SK-N-SH (cell line): ENCODE data around the gene AGAP2. TPM values are rescaled to one million over a fixed set of nuclear protein-coding genes. Genes with fewer than 3 reads are reported as not detected.

Experiments
- CTCF ChIA-PET: fragments of 300-600, 350-600 bp; formaldehyde crosslinking; extraction: SDS; loops from one replicate; lab custom pipeline; 2021; lab: Yijun Ruan, JAX
- POLR2A ChIA-PET: fragments of 350-600 bp; sonication (Branson Sonifier 250); formaldehyde crosslinking; extraction: SDS; loops from one replicate; lab custom pipeline; 2020; ENCODE audit warnings: antibody characterized with exemption, inconsistent platforms; lab: Yijun Ruan, JAX
- DNase-seq: peaks from one replicate; pipeline ENCODE4 v3.0.0; 2012
- H2AFZ ChIP-seq: fragments of 200-600 bp; sonication (generic); 2 replicates; pipeline ENCODE4 v1.8.1; 2016; ENCODE audit warnings: antibody characterized with exemption, mild to moderate bottlenecking, low read depth
- H3F3A ChIP-seq: fragments of 200-600 bp; sonication (generic); replicated peaks from 2 replicates; pipeline ENCODE3; 2016; ENCODE audit warnings: antibody characterized with exemption, mild to moderate bottlenecking; ENCODE audit not compliant: insufficient read depth
- H3K27ac ChIP-seq, 2 experiments: fragments of 200-500 bp in 1 of 2; fragments of 200-600 bp in 1 of 2; sonication (Bioruptor generic) in 1 of 2; sonication (generic), shearing (Covaris generic) in 1 of 2; 2 replicates each; pipeline versions ENCODE4 v1.5.1 to v1.6.1; 2014 to 2016; ENCODE audit warnings: low read depth in 2 of 2, inconsistent platforms in 1 of 2, low read length in 1 of 2, mild to moderate bottlenecking in 1 of 2, mixed read lengths in 1 of 2
- H3K27me3 ChIP-seq: fragments of 200-600 bp; sonication (generic), shearing (Covaris generic); 2 replicates; pipeline ENCODE4 v1.6.1; 2016; ENCODE audit warnings: mixed run types; ENCODE audit not compliant: insufficient read depth
- H3K36me3 ChIP-seq, 2 experiments: fragments of 200-500 bp in 1 of 2; fragments of 200-600 bp in 1 of 2; sonication (Bioruptor generic) in 1 of 2; sonication (generic) in 1 of 2; replicated peaks in 1 of 2; 2 replicates each; pipeline versions ENCODE3 to v1.5.1; 2014 to 2016; ENCODE audit warnings: low read length in 1 of 2, mild to moderate bottlenecking in 1 of 2; ENCODE audit not compliant: insufficient read depth in 2 of 2, control insufficient read depth in 1 of 2
- H3K4me1 ChIP-seq, 2 experiments: fragments of 200-500 bp in 1 of 2; fragments of 200-600 bp in 1 of 2; sonication (Bioruptor generic) in 1 of 2; sonication (generic), shearing (Covaris generic) in 1 of 2; 2 replicates each; pipeline versions ENCODE4 v1.5.1 to v1.6.1; 2014 to 2016; ENCODE audit warnings: low read depth in 1 of 2, low read length in 1 of 2, mixed run types in 1 of 2; ENCODE audit not compliant: insufficient read depth in 2 of 2, control insufficient read depth in 1 of 2
- H3K4me2 ChIP-seq: fragments of 200-600 bp; sonication (generic), shearing (Covaris generic); 2 replicates; pipeline ENCODE4 v1.6.1; 2017; ENCODE audit warnings: mixed run types
- H3K4me3 ChIP-seq, 2 experiments: fragments of 200-500 bp in 1 of 2; fragments of 200-600 bp in 1 of 2; sonication (Bioruptor generic) in 1 of 2; sonication (generic), shearing (Covaris generic) in 1 of 2; 2 replicates each; pipeline versions ENCODE4 v1.5.1 to v1.8.1; 2014 to 2016; ENCODE audit warnings: low read depth in 2 of 2, inconsistent platforms in 1 of 2, low read length in 1 of 2, mild to moderate bottlenecking in 1 of 2, mixed read lengths in 1 of 2, moderate library complexity in 1 of 2
- H3K79me2 ChIP-seq: fragments of 200-600 bp; sonication (generic); 2 replicates; pipeline ENCODE4 v1.8.1; 2017; ENCODE audit warnings: mild to moderate bottlenecking; ENCODE audit not compliant: insufficient read depth
- H3K9ac ChIP-seq: fragments of 200-600 bp; sonication (generic); 2 replicates; pipeline ENCODE4 v1.6.1; 2017; ENCODE audit warnings: mixed run types
- H3K9me2 ChIP-seq: fragments of 200-600 bp; sonication (generic); 2 replicates; pipeline ENCODE4 v1.6.1; 2017; ENCODE audit warnings: mixed run types
- H3K9me3 ChIP-seq: fragments of 200-600 bp; sonication (generic); 2 replicates; pipeline ENCODE4 v1.6.1; 2017; ENCODE audit warnings: mixed run types, mild to moderate bottlenecking, moderate library complexity
- H4K20me1 ChIP-seq: fragments of 200-600 bp; sonication (generic); 2 replicates; pipeline ENCODE4 v1.6.1; 2017; ENCODE audit warnings: mild to moderate bottlenecking, mixed run types; ENCODE audit not compliant: insufficient read depth
- CTCF ChIP-seq: fragments of 200-600 bp; sonication (generic); IDR thresholded peaks from 2 replicates; pipeline ENCODE4 v1.6.1; 2017; ENCODE audit warnings: antibody characterized with exemption, mild to moderate bottlenecking, moderate library complexity
- ELF1 ChIP-seq: IDR thresholded peaks from 2 replicates; pipeline ENCODE4 v1.4.0; 2012
- FOSL2 ChIP-seq: IDR thresholded peaks from 2 replicates; pipeline ENCODE4 v1.4.0; 2012; ENCODE audit warnings: low read depth, mild to moderate bottlenecking, moderate library complexity, borderline replicate concordance
- MAX ChIP-seq: IDR thresholded peaks from 2 replicates; pipeline ENCODE4 v1.4.0; 2012; ENCODE audit warnings: low read depth
- RAD21 ChIP-seq: IDR thresholded peaks from 2 replicates; pipeline ENCODE4 v1.6.1; 2012; ENCODE audit warnings: mild to moderate bottlenecking, low read length
- REST ChIP-seq: IDR thresholded peaks from 2 replicates; pipeline ENCODE4 v1.6.1; 2012; ENCODE audit warnings: mild to moderate bottlenecking, low read depth, low read length, moderate library complexity
- SMC3 ChIP-seq: IDR thresholded peaks from 2 replicates; pipeline ENCODE4 v1.6.1; 2012; ENCODE audit warnings: low read depth, low read length, improper control_type of control experiment
- WGBS: methylation state at CpG from one replicate; pipeline ENCODE4 v1.1.6; 2017; ENCODE audit warnings: low lambda C conversion rate; 5-methylcytosine and 5-hydroxymethylcytosine counted together
- polyA plus RNA-seq, 3 experiments: library from polyadenylated mRNA; depleted of rRNA; stranded (reverse); fragments of >200 nt; gene quantifications; 2 replicates each; pipeline ENCODE4 v1.2.3, GENCODE V29; 2012

The AGAP2 gene
- polyA plus RNA-seq, 1 of the 3 experiments (the other 2 are of a cell fraction): 5.2 TPM

- no peaks in the 10 kb centered on the region for H3K9me2 ChIP-seq
- CTCF ChIA-PET: interaction anchor here (1.3 to 2.0 kb wide), 5 partner anchors 7 to 41 kb away, joined by 3 to 10 read pairs (median 8); partner anchors contain the start of gene TSFM
- TF ChIP-seq ELF1 (no peak), REST (peak; percentile 96), MAX (no peak)
- no peak for DNase-seq
- peaks cover 11% of the 10 kb centered on the region for H3F3A ChIP-seq
- WGBS: 82% methylated on average over 3 of the region's 3 CpGs
- no peaks in the 10 kb centered on the region for H3K9me3 ChIP-seq
- no peaks in the 10 kb centered on the region; the same call in 1 of the 2 replicates for H3K79me2 ChIP-seq
- H3K9ac ChIP-seq: no peak overlapping the region
- no peak overlapping the region for H3K4me2 ChIP-seq
- peaks cover 3 to 20% of the 10 kb centered on the region in 2 experiments for H3K36me3 ChIP-seq
- no peak overlapping the region for H2AFZ ChIP-seq
- no peak overlapping the region for H3K27ac ChIP-seq
- no peaks in the 10 kb centered on the region; the same call in 1 of the 2 replicates for H3K27me3 ChIP-seq
- POLR2A ChIA-PET: no interaction called here
- peaks cover 0 to 18% of the 10 kb centered on the region in 2 experiments; a peak in 2 of 4 replicates for H3K4me1 ChIP-seq
- H4K20me1 ChIP-seq: peaks cover 7% of the 10 kb centered on the region
- no peak overlapping the region for H3K4me3 ChIP-seq
Observed at GRCh38 chr12:57760347-57760982, 21.9 kb upstream of the AGAP2 start.

- Histone ChIP-seq H4K20me1 (peaks cover 7% of the 10 kb centered on the region), H3K4me2 (no peak overlapping the region), H3K79me2 (no peaks in the 10 kb centered on the region; the same call in 1 of the 2 replicates), H3K9me2 (no peaks in the 10 kb centered on the region), H3K4me3 (no peak overlapping the region), H3K4me1 (peaks cover 0 to 12% of the 10 kb centered on the region in 2 experiments; a peak in 2 of 4 replicates), H3K27ac (no peak overlapping the region), H3K9me3 (no peaks in the 10 kb centered on the region), H3K36me3 (peaks cover 3 to 20% of the 10 kb centered on the region in 2 experiments), H3K27me3 (no peaks in the 10 kb centered on the region), H3K9ac (no peak overlapping the region), H2AFZ (no peak overlapping the region)
- 26% methylated on average over 3 of the region's 3 CpGs for WGBS
- DNase-seq: peak; percentile 66
- TF ChIP-seq RAD21 (0 out of 2 replicates have a peak, but pooled peaks have one; percentile 9), FOSL2 (no peak), CTCF (peak; percentile 59), SMC3 (no peak)
- TF ChIP-seq, all 33 proteins: peak for 2
- CTCF ChIA-PET: interaction anchor here (0.6 to 2.0 kb wide), 15 partner anchors 8 to 176 kb away, joined by 3 to 11 read pairs (median 3); partner anchors contain the start of genes TSFM and TSPAN31
- POLR2A ChIA-PET: interaction anchor here (0.5 to 1.4 kb wide), 3 partner anchors 9 to 13 kb away, joined by 3 to 5 read pairs (median 3); partner anchors contain the start of genes EEF1AKMT3 and METTL1
- peaks cover 11% of the 10 kb centered on the region for H3F3A ChIP-seq
Observed at GRCh38 chr12:57759360-57759980, 20.9 kb upstream of the AGAP2 start.
